ENCODE results near the gene MYO7A.

GRCh38 chr11:77204754-77205466 is 76.9 kb downstream of the MYO7A start:
- TF ChIP-seq, protein P1, sequence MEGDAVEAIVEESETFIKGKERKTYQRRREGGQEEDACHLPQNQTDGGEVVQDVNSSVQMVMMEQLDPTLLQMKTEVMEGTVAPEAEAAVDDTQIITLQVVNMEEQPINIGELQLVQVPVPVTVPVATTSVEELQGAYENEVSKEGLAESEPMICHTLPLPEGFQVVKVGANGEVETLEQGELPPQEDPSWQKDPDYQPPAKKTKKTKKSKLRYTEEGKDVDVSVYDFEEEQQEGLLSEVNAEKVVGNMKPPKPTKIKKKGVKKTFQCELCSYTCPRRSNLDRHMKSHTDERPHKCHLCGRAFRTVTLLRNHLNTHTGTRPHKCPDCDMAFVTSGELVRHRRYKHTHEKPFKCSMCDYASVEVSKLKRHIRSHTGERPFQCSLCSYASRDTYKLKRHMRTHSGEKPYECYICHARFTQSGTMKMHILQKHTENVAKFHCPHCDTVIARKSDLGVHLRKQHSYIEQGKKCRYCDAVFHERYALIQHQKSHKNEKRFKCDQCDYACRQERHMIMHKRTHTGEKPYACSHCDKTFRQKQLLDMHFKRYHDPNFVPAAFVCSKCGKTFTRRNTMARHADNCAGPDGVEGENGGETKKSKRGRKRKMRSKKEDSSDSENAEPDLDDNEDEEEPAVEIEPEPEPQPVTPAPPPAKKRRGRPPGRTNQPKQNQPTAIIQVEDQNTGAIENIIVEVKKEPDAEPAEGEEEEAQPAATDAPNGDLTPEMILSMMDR (IDR thresholded peaks at IDR 0.05): no peak
- no peak for TF ChIP-seq POLR2A (IDR thresholded peaks at IDR 0.05)

All from thyroid gland (tissue), 4 donors.